ENCODE results near the gene GNAL. TPM values are rescaled to one million over a fixed set of nuclear protein-coding genes. Genes with fewer than 3 reads are reported as not detected.
A peak's percentile ranks its signal among the peaks of the same experiment; 100 is the strongest.

GNAL gene
- total RNA-seq, 1 experiment from 2014 or later: 24.0 TPM

DNA sequence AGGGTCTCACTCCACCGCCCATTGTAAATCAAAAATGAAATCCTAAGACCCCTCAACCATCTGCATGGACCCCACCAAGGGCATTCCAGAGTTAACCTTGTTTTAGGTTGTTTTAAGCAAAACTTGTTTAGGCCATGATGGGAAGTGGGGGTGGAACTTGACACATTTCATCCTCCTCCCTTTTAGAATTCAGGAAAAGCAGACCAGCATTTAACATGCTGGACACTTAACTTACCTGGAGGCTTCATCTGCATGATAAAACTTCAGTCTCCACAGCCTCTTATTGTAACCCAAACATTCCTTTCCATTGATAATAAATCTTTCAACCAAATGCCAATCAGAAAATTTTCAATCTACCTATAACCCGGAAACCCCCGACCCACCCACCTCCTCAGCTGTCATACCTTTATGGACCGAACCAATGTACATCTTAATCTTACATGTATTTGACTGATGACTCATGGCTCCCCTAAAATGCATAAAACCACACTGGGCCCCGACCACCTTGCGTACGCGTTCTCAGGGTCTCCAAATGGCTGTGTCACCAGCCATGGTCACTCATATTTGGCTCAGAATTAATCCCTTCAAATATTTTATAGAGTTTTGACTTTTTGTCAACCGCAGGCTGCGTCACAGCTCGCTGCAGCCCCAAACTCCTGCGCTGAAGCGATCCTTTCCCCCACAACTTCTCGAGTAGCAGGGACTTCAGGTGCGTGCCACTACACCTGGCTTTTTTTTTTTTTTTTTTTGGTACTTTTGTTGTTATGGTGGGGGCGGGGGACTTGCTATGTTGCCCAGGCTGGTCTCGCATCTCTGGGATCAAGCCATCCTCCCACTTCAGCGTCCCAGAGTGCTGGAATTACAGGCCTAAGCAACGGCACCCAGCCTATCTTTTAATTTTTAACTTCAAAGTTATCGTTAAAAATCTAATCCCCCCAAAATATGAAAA, 218.1 kb downstream of the GNAL start:
- peaks cover 39 to 43% of the 10 kb centered on the region in 2 experiments for H3K4me1 Mint-ChIP-seq
- H3K9ac ChIP-seq (ENCODE audit: extremely low read depth, insufficient read length, low read length): no peak overlapping the region
- no peaks in the 10 kb centered on the region for H3K9me3 Mint-ChIP-seq

More for the DNA sequence above, 218.1 kb downstream of the GNAL start:
- Histone ChIP-seq H2BK12ac (ENCODE audit: insufficient read length, low read depth, low read length) (no peak overlapping the region), H4K20me1 (ENCODE audit: control insufficient read depth, insufficient read depth, insufficient read length) (no peaks in the 10 kb centered on the region), H4K5ac (ENCODE audit: insufficient read length, low read depth, low read length) (no peak overlapping the region), H3K27ac (ENCODE audit: insufficient read length, low read depth, low read length) (no peak overlapping the region), H2BK120ac (ENCODE audit: low read depth, low read length, poor library complexity, severe bottlenecking) (no peak overlapping the region), H3T11ph (ENCODE audit: low read length) (no peak overlapping the region), H3K4ac (ENCODE audit: low read depth, low read length) (no peak overlapping the region), H3K27me3 (ENCODE audit: insufficient read depth, low read length) (no peaks in the 10 kb centered on the region), H3K79me2 (ENCODE audit: insufficient read depth, low read length) (no peaks in the 10 kb centered on the region), H2BK5ac (ENCODE audit: insufficient read length, low read length) (no peak overlapping the region), H2BK15ac (ENCODE audit: low read depth, low read length) (no peak overlapping the region), H3K4me1 (ENCODE audit: insufficient read depth, low read length) (peaks cover 7% of the 10 kb centered on the region), H3K9me3 (ENCODE audit: control insufficient read depth, low read depth, low read length) (no peaks in the 10 kb centered on the region), H4K91ac (ENCODE audit: insufficient read length, low read depth, low read length) (no peak overlapping the region), H3K23ac (ENCODE audit: insufficient read length, low read depth, low read length) (no peak overlapping the region), H4K8ac (replicated peaks; ENCODE audit: insufficient read length, low read depth, low read length) (no peak overlapping the region), H2AK5ac (ENCODE audit: insufficient read length, low read length) (no peak overlapping the region), H3K18ac (ENCODE audit: insufficient read length, low read depth, low read length) (peak overlapping the region; percentile 11), H3K14ac (ENCODE audit: insufficient read depth, low read length) (no peak overlapping the region), H2BK20ac (ENCODE audit: low read depth, low read length, poor library complexity, severe bottlenecking) (no peak overlapping the region), H3K23me2 (ENCODE audit: insufficient read length, low read depth, low read length, poor library complexity, severe bottlenecking) (peaks cover 4% of the 10 kb centered on the region), H2AFZ (ENCODE audit: low read length) (no peak overlapping the region), H3K4me2 (ENCODE audit: insufficient read depth, insufficient read length, low read length) (peak overlapping the region; percentile 50), H3K56ac (ENCODE audit: insufficient read length, low read depth, low read length) (no peak overlapping the region), H3K79me1 (ENCODE audit: insufficient read depth, low read depth, low read length, poor library complexity, severe bottlenecking) (no peaks in the 10 kb centered on the region)
- H3K4me3 Mint-ChIP-seq: peak overlapping the region; percentile 84 to 89
- WGBS (ENCODE audit: extremely low coverage, insufficient read length, low lambda C conversion rate): no CpG with 5 or more reads among the region's 20 CpGs
- H3K27me3 Mint-ChIP-seq (ENCODE audit: low read depth): no peaks in the 10 kb centered on the region; the same call in 1 of the 2 replicates
- H3K36me3 Mint-ChIP-seq (ENCODE audit: insufficient read depth in 1 of 3, low read depth in 3 of 3): no peaks in the 10 kb centered on the region; a peak in 1 of 7 replicates
- peak overlapping the region; percentile 47 to 85 (median 83); a peak in 4 of 7 replicates for H3K27ac Mint-ChIP-seq
- DNase-seq: no peak
- TF ChIP-seq, protein P1, sequence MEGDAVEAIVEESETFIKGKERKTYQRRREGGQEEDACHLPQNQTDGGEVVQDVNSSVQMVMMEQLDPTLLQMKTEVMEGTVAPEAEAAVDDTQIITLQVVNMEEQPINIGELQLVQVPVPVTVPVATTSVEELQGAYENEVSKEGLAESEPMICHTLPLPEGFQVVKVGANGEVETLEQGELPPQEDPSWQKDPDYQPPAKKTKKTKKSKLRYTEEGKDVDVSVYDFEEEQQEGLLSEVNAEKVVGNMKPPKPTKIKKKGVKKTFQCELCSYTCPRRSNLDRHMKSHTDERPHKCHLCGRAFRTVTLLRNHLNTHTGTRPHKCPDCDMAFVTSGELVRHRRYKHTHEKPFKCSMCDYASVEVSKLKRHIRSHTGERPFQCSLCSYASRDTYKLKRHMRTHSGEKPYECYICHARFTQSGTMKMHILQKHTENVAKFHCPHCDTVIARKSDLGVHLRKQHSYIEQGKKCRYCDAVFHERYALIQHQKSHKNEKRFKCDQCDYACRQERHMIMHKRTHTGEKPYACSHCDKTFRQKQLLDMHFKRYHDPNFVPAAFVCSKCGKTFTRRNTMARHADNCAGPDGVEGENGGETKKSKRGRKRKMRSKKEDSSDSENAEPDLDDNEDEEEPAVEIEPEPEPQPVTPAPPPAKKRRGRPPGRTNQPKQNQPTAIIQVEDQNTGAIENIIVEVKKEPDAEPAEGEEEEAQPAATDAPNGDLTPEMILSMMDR (conservative IDR thresholded peaks at IDR 0.05): no peak
